Measurements from ENCODE around the gene IKBKE.

DNA sequence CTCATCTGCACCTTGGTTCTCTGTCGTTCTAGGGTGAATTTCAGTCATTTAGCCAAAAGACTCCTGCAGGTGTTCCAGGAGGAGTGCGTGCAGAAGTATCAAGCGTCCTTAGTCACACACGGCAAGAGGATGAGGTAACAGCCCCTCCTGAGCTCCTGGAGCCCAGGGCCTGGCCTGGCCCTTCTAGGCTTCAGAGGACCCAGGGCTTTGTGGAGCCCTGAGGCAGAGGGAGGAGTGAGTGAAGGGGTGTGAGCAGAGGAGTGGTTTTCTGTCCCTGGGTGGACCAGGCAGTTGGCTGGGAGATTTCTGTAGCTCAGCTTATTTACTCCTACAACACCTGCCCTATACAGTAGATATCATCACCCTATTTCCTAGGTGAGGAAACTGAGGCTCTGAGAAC is 21.3 kb downstream of the IKBKE start:
- TF ChIP-seq, protein P1, sequence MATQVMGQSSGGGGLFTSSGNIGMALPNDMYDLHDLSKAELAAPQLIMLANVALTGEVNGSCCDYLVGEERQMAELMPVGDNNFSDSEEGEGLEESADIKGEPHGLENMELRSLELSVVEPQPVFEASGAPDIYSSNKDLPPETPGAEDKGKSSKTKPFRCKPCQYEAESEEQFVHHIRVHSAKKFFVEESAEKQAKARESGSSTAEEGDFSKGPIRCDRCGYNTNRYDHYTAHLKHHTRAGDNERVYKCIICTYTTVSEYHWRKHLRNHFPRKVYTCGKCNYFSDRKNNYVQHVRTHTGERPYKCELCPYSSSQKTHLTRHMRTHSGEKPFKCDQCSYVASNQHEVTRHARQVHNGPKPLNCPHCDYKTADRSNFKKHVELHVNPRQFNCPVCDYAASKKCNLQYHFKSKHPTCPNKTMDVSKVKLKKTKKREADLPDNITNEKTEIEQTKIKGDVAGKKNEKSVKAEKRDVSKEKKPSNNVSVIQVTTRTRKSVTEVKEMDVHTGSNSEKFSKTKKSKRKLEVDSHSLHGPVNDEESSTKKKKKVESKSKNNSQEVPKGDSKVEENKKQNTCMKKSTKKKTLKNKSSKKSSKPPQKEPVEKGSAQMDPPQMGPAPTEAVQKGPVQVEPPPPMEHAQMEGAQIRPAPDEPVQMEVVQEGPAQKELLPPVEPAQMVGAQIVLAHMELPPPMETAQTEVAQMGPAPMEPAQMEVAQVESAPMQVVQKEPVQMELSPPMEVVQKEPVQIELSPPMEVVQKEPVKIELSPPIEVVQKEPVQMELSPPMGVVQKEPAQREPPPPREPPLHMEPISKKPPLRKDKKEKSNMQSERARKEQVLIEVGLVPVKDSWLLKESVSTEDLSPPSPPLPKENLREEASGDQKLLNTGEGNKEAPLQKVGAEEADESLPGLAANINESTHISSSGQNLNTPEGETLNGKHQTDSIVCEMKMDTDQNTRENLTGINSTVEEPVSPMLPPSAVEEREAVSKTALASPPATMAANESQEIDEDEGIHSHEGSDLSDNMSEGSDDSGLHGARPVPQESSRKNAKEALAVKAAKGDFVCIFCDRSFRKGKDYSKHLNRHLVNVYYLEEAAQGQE (IDR thresholded peaks at IDR 0.05; ENCODE audit: insufficient read depth in 1 of 2, low read depth in 2 of 2, low read length in 1 of 2) = no peak
- TF ChIP-seq, protein P2, sequence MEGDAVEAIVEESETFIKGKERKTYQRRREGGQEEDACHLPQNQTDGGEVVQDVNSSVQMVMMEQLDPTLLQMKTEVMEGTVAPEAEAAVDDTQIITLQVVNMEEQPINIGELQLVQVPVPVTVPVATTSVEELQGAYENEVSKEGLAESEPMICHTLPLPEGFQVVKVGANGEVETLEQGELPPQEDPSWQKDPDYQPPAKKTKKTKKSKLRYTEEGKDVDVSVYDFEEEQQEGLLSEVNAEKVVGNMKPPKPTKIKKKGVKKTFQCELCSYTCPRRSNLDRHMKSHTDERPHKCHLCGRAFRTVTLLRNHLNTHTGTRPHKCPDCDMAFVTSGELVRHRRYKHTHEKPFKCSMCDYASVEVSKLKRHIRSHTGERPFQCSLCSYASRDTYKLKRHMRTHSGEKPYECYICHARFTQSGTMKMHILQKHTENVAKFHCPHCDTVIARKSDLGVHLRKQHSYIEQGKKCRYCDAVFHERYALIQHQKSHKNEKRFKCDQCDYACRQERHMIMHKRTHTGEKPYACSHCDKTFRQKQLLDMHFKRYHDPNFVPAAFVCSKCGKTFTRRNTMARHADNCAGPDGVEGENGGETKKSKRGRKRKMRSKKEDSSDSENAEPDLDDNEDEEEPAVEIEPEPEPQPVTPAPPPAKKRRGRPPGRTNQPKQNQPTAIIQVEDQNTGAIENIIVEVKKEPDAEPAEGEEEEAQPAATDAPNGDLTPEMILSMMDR (IDR thresholded peaks at IDR 0.05) = no peak
- TF ChIP-seq SIN3A (IDR thresholded peaks at IDR 0.05; ENCODE audit: borderline replicate concordance, insufficient read depth, low read depth, low read length) (no peak), POLR2AphosphoS5 (IDR thresholded peaks at IDR 0.05; ENCODE audit: low read depth, low read length) (no peak)
